Epidermal melanocyte (primary cell): ENCODE results near the gene PDE4B.
"Not testable (repeated sequence)": the region's sequence is repeated elsewhere in the genome, so short reads cannot be mapped to it uniquely, and the experiment has no call there.

ENCODE experiments used
- DNase-seq: peaks from one replicate; pipeline ENCODE4 v3.0.0; 2011; ENCODE audit warnings: low spot score; ENCODE audit not compliant: insufficient read length

The PDE4B gene

DNA sequence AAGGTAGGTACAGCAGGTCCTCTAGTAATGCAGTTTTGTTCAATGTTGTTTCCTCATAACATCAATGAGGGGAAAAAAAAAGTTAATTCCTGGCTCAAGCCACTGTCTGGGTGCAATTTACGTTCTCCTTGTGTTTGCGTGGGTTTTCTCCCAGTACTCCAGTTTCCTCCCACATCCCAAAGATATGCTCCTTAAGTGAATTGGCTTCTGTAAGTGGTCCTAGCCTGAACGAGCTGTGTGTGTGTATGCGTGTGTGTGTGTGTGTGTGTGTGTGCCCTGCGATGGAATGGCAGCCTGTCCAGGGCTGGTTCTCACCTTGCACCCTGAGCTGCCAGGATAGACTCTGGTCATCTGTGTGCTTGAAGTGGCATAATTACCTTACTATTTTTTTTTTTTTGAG, 332.0 kb downstream of the PDE4B start:
- DNase-seq, result no peak

- DNase-seq, result not testable (repeated sequence)
Measured at GRCh38 chr1:66128641-66129040, 335.9 kb downstream of the PDE4B start.

DNA sequence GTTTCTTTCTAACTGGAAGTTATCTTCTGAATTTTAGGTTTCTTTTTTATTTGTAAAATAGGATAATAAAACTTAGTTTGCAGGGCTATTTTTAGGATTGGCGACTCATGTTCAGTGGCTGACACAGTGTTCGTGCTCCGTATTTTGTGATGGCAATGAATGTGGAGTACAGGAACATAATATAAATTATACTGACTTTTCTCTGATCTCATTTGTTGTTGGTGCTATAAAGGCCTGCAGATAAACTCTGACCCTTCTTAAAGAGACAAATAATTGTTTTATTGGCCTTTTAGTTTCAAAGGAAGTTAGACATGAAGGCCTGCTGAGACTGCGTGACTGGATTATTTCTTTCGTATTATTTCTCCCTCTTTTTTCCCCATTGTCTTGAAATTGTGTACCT, 339.6 kb downstream of the PDE4B start:
- no peak for DNase-seq

GRCh38 chr1:66134004-66134403, 341.3 kb downstream of the PDE4B start:
- no peak for DNase-seq

DNA sequence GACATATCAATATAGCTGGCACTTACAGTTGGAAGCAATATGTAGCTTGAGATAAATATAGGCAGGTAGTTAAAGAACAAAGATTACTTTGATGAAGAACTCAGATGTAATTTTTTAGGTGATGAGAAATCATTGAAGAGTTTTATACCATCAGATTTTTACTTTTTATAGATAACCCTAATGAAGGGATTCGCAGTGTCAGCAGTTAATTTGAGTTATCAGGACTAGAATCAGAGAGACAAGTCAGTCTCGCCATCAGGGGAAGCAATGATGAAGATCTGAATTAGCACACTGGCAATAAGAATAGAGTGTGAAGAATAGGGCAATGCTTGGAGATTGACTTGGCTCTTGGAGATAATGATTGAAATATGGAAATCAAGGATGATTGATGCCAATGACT, 342.5 kb downstream of the PDE4B start:
- no peak for DNase-seq

DNA sequence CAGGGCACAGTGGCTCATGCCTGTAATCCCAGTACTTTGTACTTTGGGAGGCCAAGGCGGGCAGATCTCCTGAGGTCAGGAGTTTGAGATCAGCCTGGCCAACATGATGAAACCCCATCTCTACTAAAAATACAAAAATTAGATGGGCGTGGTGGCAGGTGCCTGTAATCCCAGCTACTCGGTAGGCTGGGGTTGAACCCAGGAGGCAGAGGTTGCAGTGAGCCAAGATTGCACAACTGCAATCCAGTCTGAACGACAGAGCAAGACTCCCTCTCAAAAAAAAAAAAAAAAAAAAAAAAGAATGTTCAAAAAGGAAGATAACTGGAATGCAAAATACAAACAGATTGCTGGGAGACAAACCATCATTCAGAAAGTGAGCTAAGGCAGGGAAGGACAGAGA, 343.7 kb downstream of the PDE4B start:
- not testable (repeated sequence) for DNase-seq

GRCh38 chr1:66137235-66137634, 344.5 kb downstream of the PDE4B start:
- no peak for DNase-seq

GRCh38 chr1:66138613-66139012, 345.9 kb downstream of the PDE4B start:
- no peak for DNase-seq

- DNase-seq, result no peak
Measured at GRCh38 chr1:66140072-66140471, 347.4 kb downstream of the PDE4B start.

GRCh38 chr1:66143651-66144050, 351.0 kb downstream of the PDE4B start:
- DNase-seq, result no peak

DNA sequence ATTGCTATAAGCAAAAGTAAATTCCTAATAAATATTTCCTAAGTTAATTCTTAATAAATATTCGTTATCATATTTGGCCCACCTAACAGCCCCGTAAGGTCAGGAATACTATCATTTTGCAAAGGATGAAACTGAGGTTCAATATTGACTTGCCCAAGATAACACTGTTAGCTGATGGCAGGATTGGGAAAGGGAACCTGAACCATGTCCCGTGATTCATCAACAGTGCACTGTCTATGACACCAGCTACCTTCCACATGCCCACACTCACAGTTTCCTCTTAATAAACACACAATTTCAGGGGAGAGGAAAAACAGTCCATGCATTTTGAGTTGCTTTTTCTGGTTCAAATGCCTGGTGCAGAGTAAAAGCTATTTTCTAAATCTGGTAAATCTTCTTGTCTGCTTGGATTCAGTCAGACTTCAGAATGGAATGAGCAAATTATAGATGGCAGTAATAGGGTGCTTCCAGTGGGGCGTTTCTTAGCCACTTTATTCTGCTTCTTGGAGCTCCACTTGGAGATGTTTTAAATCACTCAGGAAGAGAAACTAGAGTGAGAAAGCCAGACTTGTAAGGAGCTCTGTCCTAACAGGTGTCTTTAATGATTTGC, 354.6 kb downstream of the PDE4B start:
- DNase-seq, result no peak

GRCh38 chr1:66152034-66152433, 359.3 kb downstream of the PDE4B start:
- no peak for DNase-seq

DNA sequence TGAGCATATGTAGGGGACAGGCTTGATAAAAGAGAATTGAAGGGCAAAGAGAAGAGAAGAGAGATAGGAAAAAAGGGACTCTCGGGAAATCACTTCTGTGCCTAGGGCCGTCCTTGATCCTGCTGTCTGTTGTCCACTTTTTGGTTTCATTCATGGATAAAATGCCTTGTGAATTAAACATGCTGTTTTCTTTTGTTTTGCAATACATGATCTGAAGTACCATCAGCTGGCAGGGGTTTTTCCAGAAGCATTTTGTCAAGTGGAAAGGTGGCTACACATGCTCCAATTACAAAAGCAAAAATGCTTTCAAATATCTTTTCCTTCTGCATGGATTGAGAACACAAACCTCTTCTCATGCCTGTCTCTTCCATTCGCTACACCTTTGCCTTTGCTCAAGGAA, 361.7 kb downstream of the PDE4B start:
- no peak for DNase-seq

DNA sequence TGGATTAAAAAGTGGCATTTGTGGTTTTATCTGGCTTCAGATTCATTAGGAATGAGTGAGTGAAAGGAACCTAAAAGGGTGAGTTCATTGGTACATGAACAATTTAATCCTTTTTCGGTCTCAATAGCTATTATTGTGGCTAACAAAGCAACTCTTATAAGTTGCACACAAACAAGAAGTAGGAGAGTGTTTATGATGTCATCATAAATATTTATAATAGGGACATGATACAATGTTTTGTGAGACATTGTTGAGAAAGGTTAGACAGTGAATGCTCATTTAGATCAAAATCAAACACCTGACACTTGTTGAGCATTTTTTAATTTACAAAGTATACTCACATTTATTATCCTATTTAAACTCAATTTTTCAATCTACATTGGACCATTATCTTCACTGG, 363.4 kb downstream of the PDE4B start:
- no peak for DNase-seq

DNA sequence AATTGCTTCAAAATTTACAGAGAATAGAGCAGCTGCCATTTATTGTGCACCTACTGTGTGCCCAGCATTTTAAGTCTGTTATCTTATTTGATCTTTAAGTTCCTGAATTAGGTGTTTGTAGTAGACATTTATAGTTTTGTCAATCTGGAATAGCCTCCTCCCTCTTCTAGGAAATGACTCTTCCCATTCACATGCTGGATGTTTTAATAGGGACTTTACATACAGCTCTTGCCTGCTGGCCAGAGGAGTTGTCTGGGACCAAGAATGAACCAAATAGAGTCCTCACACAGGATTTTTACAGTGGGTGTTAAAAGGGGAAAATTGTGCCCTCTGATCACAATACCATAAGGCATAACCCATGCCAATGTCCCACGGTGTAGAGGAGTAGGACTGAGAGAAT, 367.1 kb downstream of the PDE4B start:
- no peak for DNase-seq

DNA sequence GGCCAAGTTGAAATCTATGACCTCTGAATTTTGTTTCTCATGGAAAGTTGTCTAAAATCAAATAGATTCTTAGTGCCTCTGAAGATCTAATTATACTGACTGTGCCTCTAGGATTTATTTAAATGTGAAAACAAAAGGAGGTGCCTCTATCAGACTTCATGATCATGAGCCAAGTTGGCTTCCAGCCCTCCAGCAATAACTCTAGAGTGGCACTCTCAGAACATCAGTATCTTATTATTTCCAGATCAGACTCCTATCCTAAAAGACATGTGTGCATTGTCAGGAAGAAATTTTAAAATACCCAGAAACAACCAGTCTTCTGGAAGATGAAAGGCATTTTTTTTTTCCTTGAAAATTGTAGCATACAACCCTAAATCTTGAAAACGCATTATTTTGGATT, 368.0 kb downstream of the PDE4B start:
- no peak for DNase-seq

DNA sequence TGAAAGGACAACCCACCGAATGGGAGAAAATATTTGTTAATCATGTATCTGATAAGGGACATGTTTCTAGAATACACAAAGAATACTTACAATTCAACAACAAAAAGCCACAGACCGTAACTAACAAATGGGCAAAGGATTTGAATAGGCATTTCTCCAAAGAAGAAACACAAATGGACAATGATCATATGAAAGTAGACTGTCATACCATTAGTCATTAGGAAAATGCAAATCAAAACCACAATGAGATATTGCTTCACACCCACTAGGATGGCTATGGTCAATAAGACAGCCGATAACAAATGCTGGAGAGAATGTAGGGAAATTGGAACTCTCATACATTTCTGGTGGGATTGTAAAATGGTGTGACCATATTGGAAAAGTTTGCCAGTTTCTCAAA, 374.1 kb downstream of the PDE4B start:
- no peak for DNase-seq

DNA sequence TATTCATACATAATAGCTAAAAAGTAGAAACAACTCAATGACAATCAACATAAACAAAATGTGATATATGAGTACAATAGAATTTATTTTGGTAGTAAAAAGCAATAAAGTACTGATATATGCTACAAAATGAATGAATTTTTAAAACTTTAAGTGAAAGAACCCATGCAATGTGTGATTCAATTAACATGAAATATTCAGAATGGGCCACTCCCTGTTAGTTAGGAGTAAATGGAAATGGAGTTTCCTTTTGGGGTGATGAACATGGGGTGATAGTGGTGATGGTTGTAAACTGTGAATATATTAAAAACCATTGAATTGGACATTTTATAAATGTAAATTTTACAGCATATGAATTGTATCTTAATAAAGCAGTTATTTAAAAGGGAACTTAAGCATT, 374.6 kb downstream of the PDE4B start:
- DNase-seq, result no peak

- no peak for DNase-seq
Measured at GRCh38 chr1:66168467-66168887, 375.8 kb downstream of the PDE4B start.

DNA sequence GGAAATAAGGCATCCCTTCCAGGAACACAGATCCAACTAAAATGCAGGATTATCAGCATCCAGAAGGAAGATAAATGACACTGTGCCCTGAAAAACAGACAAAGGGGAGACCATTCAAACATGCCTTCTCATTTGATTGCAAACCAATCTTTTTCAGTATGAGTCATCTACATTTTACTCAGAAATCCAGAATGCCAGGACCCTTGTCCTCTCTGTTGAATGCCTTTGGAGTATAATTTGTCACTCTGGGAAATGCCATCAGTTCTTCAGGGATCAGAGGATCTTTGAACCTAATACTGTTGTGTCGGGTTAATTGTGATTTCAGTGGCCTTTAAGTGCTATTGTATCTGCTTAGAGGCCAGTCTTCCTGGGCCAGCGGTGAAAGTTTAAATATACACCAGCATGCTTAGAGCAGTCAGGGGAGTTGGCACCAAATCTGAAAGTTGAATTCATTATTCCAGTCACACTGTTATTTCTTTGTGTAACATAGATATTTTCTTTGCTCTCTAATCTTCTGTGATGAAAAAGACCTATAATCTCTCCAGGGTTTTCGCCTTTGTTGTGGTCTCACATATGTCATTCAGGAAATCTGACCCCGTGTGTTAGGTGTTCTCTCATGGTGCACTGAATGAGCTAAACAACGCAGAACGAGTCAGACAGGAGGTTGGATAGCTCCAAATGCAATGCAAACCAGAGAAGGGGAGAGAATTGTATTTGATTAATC, 376.4 kb downstream of the PDE4B start:
- DNase-seq, result no peak

DNA sequence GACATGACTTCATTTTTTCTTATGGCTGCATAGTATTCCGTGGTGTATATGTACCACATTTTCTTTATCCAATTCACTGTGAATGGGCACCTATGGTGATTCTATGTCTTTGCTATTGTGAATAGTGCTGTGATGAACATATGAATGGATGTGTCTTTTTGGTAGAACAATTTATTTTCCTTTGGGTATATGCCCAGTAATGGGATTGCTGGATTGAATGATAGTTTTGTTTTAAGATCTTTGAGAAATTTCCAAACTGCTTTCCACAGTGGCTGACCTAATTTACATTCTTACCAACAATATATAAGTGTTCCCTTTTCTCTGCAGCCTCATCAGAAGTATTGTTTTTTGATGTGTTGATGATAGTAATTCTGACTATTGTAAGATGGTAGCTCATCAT, 379.6 kb downstream of the PDE4B start:
- DNase-seq, result no peak

- DNase-seq, result no peak
Measured at GRCh38 chr1:66175098-66175497, 382.4 kb downstream of the PDE4B start.

DNA sequence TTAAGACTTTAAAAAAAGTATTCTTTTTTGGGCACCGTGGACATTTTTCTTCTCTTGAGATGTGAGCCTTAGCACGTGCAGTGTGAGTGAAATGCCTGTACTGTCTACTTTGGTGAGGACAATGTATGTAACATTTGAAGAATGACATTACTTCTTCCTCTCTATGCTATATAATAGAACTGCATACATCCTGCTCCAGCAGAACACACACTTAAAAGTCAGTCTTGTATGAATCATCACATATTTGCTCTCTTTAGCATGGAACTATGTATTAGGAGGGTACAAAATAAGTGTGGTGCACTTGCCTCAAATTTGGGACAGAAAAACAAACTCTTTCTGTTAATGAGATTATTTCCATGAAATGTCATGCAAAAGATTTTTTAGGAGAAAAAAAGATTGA, 382.9 kb downstream of the PDE4B start:
- DNase-seq, result no peak
